ENCODE results near the gene ADCY2.

Gene ADCY2

GRCh38 chr5:7493622-7494021, 97.7 kb downstream of the ADCY2 start:
- no peak for TF ChIP-seq CTCF (IDR thresholded peaks at IDR 0.05; ENCODE audit: low read length, missing control alignments)
- no peak for DNase-seq (ENCODE audit: low read depth)
- H3K4me3 ChIP-seq (replicated peaks; ENCODE audit: low read depth, low read length): no peak overlapping the region

GRCh38 chr5:7494481-7495130, 98.7 kb downstream of the ADCY2 start:
- no peak overlapping the region for H3K4me3 ChIP-seq (replicated peaks; ENCODE audit: low read depth, low read length)
- TF ChIP-seq CTCF (IDR thresholded peaks at IDR 0.05; ENCODE audit: low read length, missing control alignments): no peak
- no peak for DNase-seq (ENCODE audit: low read depth)

GRCh38 chr5:7495131-7495517, 99.2 kb downstream of the ADCY2 start:
- DNase-seq (ENCODE audit: low read depth): no peak
- no peak overlapping the region for H3K4me3 ChIP-seq (replicated peaks; ENCODE audit: low read depth, low read length)
- no peak for TF ChIP-seq CTCF (IDR thresholded peaks at IDR 0.05; ENCODE audit: low read length, missing control alignments)

GRCh38 chr5:7500256-7500655, 104.3 kb downstream of the ADCY2 start:
- TF ChIP-seq CTCF (IDR thresholded peaks at IDR 0.05; ENCODE audit: low read length, missing control alignments): no peak
- H3K4me3 ChIP-seq (replicated peaks; ENCODE audit: low read depth, low read length): no peak overlapping the region
- no peak for DNase-seq (ENCODE audit: low read depth)

- TF ChIP-seq CTCF (IDR thresholded peaks at IDR 0.05; ENCODE audit: low read length, missing control alignments): no peak
- no peak overlapping the region for H3K4me3 ChIP-seq (replicated peaks; ENCODE audit: low read depth, low read length)
Measured at GRCh38 chr5:7501061-7501460, 105.1 kb downstream of the ADCY2 start.

GRCh38 chr5:7503564-7503963, 107.6 kb downstream of the ADCY2 start:
- no peak for TF ChIP-seq CTCF (IDR thresholded peaks at IDR 0.05; ENCODE audit: low read length, missing control alignments)
- no peak overlapping the region for H3K4me3 ChIP-seq (replicated peaks; ENCODE audit: low read depth, low read length)

More at GRCh38 chr5:7501061-7501460, 105.1 kb downstream of the ADCY2 start:
- DNase-seq (ENCODE audit: low read depth): no peak

GRCh38 chr5:7515284-7515914, 119.5 kb downstream of the ADCY2 start:
- H3K4me3 ChIP-seq (replicated peaks; ENCODE audit: low read depth, low read length): no peak overlapping the region
- TF ChIP-seq CTCF (IDR thresholded peaks at IDR 0.05; ENCODE audit: low read length, missing control alignments): no peak
- no peak for DNase-seq (ENCODE audit: low read depth)

More at GRCh38 chr5:7503564-7503963, 107.6 kb downstream of the ADCY2 start:
- DNase-seq (ENCODE audit: low read depth): no peak
